HG02885 (cell line): ENCODE measurements around the gene ZNF77.
"Not testable (repeated sequence)": the region's sequence is repeated elsewhere in the genome, so short reads cannot be mapped to it uniquely, and the experiment has no call there.

Experiments
- ATAC-seq: cut with Tn5 transposase; IDR thresholded peaks from one replicate; pipeline ENCODE4 v1.9.1; 2021; ENCODE audit warnings: mild to moderate bottlenecking; ENCODE audit not compliant: unreplicated experiment, poor library complexity

The ZNF77 gene

DNA sequence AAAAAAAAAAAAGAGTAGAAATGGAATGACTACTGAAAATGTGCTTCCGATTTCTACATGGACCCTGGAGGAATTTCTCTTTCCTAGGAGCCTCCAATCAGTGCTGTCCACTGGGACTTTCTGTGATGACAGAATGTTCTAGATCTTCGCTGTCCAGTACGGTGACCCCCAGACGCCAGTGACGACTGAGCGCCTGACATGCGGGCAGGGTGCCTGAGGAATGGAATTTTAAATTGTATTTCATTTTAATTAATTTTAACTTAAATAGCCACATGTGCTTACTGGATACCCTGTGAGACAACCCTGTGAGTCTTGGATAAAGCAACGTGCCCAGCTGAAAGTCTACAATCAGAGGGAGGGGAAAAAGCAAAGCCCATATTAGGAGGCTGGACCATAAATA, 28.5 kb upstream of the ZNF77 start:
- no peak for ATAC-seq

DNA sequence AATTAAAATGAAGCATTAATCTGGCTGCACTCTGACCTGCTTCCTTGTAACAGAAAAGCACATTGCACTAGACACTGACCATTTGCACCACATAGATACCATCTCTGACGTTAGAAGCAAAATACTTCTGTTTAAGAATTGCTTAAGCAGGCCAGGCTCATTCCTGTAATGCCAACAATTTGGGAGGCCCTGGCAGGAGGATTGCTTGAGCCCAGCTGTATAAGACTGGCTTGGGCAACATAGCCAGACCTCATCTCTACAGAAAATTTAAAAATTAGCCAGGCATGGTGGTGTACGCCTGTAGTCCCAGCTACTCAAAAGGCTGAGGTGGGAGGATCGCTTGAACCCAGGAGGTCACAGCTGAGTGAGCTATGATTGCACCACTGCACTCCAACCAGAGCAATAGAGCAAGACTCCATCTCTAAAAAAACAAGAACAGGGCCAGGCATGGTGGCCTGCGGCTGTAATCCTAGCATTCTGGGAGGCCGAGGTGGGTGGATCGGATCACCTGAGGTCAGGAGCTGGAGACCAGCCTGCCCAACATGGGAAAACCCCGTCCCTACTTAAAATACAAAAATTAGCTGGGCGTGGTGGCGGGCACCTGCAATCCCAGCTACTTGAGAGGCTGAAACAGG, 25.5 kb upstream of the ZNF77 start:
- no peak for ATAC-seq

DNA sequence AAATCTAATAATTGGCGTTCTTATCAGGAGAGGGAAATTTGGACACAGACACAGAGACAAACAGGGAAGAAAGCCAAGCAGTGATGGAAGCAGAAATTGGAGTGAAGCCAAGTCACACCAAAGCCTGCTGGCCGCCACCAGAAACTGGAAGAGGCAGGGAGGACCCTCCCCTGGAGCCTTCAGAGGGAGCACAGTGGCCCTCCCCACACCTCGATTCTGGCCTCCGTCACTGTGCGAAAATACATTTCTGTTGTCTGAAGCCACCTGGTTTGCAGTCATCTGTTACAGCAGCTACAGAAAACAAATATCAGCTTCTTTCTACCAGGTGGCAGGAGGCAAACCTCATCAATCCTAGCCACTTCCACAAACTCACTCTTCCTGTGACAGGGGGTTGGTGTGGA, 24.3 kb upstream of the ZNF77 start:
- no peak for ATAC-seq

DNA sequence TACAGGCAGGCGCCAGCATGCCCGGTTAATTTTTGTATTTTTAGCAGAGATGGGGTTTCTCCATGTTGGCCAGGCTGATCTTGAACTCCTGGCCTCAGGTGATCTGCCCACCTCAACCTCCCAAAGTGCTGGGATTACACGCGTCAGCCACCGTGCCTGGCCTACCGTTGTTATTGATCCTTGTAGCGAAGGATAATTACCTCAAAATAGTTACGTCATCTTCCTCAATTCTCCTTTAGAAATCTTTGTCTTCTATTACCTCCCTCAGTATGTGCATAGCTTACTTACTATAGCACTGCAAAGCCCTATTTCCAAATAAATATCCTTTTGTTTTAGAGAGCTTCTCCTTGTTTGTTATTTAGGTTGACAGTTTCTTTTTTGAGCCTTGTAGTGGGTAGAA, 23.2 kb upstream of the ZNF77 start:
- no peak for ATAC-seq

DNA sequence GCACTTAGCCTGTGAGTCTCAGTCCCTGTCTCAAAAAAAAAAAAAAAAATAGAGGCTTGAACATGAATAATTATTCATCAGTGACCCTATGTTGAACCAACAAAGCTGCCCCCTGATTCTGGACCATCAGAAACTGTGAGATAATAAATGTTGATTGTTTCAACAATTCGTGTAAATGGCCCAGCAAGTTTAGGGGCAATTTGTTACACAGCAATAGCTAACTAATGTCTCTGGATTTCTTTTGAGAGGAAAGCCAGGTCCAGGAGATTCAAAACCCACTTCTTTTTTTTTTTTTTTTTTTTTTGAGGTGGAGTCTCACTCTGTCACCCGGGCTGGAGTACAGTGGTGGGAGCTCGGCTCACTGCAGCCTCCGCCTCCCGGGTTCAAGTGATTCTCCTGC, 20.1 kb upstream of the ZNF77 start:
- ATAC-seq = no peak

DNA sequence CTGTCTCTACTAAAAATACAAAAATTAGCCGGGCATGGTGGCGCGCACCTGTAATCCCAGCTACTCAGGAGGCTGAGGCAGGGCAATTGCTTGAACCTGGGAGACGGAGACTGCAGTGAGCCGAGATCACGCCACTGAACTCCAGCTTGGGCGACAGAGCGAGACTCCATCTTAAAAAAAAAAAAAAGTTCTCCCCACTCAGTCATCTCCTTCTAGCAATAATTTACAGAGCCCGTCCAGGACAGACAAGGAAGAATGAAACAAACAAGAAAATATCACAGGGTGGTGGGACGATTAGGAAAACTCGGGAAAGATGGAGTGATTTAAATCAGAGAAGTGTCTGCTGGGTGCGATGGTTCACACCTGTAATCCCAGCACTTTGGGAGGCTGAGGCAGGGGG, 18.9 kb upstream of the ZNF77 start:
- ATAC-seq = not testable (repeated sequence)

DNA sequence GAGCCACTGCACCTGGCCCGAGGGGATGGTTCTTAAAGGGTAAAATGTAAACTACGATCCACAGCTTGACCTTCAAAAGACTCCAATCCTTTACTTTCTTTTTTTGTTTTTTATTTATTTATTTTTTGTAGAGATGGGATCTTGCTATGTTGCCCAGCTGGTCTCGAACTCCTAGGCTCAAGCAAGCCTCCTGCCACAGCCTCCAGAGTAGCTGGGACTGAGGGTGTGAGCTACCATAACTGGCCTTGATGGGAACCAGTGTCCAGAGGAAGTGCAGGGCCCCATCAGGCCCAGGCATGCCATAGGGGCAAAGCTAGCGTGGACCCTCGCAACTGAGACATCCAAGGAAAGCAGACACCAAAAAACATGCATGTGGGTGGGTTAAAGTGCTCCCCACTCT, 18.4 kb upstream of the ZNF77 start:
- no peak for ATAC-seq

DNA sequence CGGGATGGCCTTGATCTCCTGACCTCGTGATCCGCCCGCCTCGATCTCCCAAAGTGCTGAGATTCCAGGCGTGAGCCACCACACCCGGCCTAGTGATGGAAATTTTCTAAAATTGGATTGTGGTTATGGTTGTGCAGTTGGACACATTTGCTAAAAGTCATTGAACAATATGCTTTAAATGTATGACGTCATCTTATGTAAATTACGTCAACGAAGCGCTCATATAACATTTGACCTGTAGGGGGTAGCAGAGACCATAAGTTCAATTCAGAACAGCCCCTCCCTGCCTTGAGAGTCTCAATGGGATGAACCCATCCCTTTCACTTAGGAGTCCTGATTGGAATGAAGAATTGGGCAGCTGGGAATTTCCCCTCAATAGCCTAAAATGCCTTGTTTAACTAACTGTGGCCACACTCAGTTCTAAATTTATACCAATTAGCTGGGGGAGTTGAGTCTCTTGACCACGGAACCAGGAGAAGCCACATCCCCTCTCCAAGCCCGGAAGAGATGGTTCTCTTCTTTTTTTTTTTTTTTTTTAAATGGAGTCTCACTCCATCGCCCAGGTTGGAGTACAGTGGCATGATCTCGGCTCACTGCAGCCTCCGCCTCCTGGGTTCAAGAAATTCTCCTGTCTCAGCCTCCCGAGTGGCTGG, 17.4 kb upstream of the ZNF77 start:
- ATAC-seq = no peak

DNA sequence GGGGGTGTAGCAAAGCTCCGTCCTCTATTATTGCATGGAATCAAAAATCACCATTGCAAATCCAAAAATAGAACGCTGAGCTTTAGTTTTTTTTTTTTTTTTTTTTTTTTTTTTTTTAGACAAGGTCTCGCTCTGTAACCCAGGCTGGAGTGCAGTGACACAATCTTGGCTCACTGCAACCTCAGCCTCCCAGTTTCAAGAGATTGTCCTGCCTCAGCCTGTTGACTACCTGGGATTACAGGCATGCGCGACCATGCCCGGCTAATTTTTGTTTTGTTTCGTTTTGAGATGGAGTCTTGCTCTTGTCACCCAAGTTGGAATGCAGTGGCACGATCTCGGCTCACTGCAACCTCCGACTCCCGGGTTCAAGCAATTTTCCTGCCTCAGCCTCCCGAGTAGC, 15.3 kb upstream of the ZNF77 start:
- no peak for ATAC-seq

DNA sequence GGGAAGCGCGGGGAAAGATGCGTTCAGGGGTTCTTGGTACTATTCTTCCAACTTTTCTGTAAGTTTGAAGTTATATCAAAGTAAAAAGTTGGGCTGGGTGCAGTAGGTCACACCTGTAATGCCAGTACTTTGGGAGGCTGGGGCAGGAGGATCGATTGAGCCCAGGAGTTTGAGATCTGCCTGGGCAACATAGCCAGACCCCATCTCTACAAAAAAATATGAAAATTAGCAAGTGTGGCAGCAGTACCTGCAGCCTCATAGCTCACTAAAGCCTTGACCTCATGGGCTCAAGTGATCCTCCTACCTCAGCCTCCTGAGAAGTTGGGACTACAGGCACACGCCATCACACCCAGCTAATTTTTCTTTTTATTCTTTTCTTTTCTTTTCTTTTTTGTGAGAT, 12.4 kb upstream of the ZNF77 start:
- ATAC-seq = no peak

DNA sequence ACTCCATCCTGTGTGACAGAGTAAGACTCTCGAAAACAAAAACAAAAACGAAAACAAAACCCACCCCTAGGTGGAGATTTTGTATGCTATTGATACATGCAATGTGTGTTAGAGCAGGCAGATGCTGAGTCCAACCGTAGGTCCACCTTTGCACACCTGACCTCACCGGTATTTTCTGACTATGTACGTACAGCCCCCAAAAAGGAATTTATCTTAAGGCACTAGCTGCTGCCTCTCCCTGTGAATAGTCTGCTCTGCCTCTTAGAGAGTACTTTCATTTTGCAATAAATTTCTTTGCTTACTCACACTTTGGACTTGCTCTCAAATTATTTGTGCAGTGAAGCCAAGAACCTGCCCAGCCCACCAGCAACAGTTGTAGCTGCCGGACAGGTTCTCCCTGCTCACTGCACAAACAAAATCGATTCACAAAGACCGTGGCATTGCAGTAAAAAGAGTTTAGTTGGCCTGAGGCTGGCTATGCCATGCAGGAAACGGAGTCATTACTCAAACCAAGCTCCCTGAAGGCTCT, 8.2 kb upstream of the ZNF77 start:
- ATAC-seq = no peak

DNA sequence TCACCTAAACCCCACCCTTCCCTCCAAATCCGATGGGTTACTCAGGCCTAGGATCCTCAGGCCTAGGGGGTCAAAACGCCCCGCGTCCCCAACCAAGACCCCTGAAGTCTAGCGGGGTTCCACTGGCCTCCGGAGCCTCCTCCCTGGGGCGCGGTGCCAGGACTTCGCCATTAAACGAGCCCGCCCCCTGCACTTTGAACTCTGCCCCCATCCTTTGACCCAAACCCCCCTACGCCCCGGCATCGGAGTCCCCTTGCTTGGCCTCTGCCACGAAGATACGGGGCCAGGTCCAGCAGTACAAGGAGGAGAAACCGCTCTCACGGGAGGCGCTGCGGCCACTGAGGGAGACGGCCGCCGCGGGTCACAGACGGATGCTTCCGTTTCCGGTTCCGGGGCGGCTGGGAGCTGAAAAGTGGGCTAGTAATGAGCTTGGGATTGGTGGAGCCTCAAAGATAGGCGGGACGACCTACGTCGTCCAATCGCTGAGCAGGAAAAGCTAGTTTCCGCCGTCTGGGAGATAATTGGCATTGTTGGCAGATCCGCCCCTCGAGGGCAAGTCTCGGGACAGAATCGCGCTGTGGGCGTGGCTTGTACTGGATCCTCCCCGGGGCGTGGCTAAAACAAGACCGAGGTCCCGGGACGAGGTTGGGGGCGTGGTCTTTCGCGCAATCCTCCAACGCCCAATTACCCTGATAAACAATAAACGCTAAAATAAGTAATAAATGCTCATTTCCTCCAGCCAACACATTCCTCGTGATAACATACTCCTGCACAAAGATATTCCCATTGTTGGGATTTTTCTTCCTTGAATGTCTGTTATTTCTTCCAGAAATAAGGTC, 5.7 kb upstream of the ZNF77 start:
- ATAC-seq = peak; percentile 97

DNA sequence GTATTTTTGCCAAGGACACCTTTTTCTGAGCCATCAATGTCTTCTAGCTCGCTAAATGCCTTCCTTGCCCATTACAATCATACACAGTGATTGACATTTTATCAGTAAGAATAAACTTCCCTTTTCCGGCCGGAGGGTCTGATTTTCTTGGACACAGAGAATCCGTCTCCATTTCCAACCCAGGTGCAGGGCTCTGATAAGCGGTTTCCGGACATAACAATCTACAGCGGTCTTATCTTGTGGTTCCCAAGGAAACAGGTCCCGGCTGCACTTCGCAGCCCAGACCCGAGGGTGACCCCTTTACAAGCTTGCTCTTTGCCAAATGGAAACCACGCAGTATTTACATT, 5.1 kb upstream of the ZNF77 start:
- peak; percentile 2 for ATAC-seq

DNA sequence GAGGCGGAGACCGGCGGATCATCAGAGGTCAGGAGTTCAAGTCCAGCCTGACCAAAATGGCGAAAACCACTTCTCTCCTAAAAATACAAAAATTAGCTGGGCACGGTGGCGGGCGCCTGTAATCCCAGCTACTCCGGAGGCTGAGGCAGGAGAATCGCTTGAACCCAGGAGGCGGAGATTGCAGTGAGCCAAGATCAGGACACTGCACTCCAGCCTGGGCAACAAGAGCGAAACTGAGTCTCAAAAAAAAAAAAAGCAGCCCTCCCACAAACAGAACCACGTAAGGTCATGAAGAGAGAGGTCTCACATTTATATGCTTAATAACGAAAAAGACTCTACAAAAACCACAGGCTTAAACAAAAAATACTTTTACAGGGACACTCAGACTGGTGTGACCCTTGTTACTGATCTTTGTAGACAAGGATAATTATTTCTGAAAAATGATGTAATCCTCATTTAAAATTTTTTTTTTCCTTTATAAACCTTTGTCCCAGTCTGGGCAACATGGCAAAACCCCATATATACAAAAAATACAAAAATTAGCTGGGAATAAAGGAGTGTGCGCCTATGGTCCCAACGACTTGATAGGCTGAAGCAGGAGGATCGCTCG, 909 bp upstream of the ZNF77 start:
- ATAC-seq = no peak

DNA sequence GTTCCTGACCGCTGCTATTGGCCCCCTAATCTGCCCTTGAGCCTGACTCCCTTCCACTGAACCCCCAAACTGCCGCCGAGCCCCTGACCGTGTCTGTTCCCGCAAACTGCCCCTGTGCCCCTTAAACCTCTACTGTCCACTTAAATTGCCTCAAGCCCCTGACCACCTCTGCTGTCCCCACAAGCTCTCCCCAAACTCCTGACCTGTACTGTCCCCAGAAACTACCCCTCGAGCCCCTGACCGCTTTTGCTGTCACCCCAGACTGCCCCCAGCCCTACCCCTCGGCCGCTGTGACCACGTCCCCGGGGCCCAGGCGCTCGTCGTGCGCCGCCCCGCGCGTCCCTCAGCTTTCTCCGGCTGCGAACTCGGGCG, 382 bp downstream of the ZNF77 start:
- no peak for ATAC-seq

DNA sequence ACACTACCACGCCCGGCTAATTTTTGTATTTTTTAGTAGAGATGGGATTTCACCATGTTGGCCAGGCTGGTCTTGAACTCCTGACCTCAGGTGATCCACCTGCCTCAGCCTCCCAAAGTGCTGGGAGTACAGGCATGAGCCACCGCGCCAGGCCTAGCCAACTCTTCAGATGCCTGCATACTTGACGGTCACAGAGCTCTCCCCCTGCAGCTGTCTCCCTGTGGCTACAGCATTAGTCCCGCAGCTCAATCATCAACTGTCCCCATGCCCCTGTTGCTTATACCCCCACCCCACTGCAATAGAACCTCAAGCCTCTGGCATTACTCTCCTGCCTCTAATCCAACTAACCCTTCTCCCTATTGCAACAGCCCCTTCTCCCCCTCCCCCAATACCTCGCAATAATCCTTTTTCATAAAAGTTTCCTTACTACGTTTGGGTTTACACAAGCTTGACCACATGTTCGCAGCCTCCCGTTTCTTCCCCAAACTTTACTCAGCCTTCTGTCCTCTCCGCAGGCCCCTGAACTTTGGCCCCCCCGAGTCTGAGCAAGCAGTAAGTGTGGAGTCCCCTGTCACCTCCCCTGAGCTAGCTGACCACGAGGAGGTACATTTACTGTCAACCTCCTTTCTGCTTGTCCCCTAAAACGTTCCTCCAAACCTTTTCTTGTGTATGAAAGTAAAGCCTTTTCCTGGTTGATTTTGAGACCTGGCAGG, 1.7 kb downstream of the ZNF77 start:
- no peak for ATAC-seq

DNA sequence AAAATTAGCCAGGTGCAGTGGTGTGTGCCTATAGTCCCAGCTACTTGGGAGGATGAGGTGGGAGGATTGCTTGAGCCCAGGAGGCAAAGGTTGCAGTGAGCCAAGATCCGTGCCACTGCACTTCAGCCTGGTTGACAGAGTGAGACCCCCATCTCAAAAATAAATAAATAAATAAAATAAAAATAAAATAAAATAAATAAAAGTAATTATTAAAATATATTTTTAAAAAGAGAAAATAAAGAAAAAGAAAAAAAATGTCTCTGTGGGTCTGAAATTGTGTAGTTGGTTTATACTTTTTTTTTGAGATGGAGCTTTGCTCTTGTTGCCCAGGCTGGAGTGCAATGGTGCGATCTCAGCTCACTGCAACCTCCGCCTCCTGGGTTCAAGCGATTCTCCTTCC, 8.9 kb downstream of the ZNF77 start:
- not testable (repeated sequence) for ATAC-seq

DNA sequence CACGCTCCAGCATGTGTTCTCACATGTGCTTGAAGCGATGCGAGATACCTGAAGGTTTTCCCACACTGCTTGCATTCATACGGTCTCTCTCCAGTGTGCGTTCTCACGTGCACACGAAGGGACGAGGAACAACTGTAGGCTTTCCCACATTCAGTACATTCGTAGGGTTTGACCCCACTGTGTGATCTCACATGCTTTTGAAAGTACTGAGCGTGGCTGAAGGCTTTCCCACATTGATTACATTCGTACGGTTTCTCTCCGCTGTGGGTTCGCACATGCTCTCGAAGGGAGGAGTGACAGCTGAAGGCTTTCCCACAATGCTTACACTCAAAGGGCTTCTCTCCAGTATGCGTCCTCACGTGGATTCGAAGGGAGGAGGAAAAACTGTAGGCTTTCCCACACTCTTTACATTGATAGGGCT, 11.3 kb downstream of the ZNF77 start:
- no peak for ATAC-seq

DNA sequence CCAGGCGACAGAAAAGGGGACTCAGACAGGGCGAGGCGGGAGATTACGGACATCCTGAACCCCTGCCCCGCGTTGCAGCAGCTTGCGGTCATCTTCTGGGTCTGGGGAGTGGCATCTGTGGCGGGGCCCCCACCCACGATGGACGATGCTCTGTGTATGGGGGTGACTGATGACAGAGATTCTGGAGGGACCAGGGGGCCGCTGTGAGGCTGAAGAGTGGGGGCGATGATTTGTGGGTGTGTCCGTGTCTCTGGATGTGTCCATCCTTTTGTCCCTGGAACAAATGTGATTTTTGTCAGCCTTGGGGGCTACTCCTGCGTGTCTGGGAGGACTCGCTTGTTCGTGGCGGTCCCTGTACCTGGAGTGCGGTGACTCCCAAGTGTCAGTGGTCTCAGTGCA, 17.7 kb downstream of the ZNF77 start:
- ATAC-seq = no peak

DNA sequence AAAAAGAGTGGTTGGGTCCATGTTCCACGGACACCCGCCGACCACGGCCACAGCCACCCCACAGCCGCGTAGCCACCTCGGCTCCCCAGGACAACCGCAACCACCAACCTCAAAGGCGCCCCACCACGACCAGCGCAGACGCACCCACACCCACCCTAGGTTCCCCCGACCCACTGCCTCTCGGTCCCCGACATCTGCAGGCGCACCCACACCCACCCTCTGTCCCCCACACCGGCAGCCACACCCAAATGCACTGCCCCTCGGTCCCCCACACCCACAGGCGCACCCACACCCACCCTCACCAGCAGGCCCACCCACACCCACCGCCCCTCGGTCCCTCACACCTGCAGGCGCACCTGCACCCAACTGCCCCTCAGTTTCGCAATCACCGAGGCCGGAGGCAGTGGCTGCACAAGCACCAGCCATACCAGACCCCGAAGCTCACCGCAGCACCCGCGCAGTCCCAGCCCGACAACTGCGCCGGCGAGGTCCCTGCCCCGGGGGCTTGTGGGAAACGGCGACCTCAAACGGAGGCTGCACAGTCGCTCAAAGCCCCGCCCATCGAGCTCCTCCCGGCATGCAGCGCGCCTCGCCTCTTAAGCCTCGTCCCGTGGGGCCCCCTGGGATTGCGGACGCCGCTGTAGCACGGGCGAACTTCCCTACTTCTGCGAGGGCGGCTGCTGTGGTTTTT, 18.3 kb downstream of the ZNF77 start:
- ATAC-seq = no peak
